Thyroid gland (tissue), 4 donors: ENCODE measurements around the gene HAPSTR1. TPM values are rescaled to one million over a fixed set of nuclear protein-coding genes. Genes with fewer than 3 reads are reported as not detected.
"Not testable (repeated sequence)": the region's sequence is repeated elsewhere in the genome, so short reads cannot be mapped to it uniquely, and the experiment has no call there.

Source experiments
- DNase-seq, 2 donors: peaks; one replicate each; pipeline ENCODE4 v3.0.0-alpha.2; 2019
- H3K27ac ChIP-seq, 3 donors: fragments of 200-600 bp; sonication (generic); 1 replicate in 2 of 3; 2 replicates in 1 of 3; pipeline ENCODE4 v1.5.1; 2016 to 2019; ENCODE audit warnings: mild to moderate bottlenecking in 1 of 3, moderate library complexity in 1 of 3
- H3K27me3 ChIP-seq: fragments of 200-600 bp; sonication (generic); one replicate; pipeline ENCODE4 v1.5.1; 2019
- H3K36me3 ChIP-seq, 2 donors: fragments of 200-600 bp; sonication (generic); one replicate each; pipeline ENCODE4 v1.5.1; 2016 to 2019
- H3K4me1 ChIP-seq, 2 donors: fragments of 200-600 bp; sonication (generic); one replicate each; pipeline ENCODE4 v1.5.1; 2017 to 2019
- H3K4me3 ChIP-seq, 3 donors: fragments of 200-600 bp; sonication (generic); replicated peaks in 1 of 3; 1 replicate in 2 of 3; 2 replicates in 1 of 3; pipeline ENCODE4 v1.5.1; 2016; ENCODE audit warnings: mild to moderate bottlenecking in 1 of 3
- H3K9me3 ChIP-seq: fragments of 200-600 bp; sonication (generic); one replicate; pipeline ENCODE4 v1.5.1; 2017
- CTCF ChIP-seq, 6 experiments: fragments of 200-600 bp in 3 of 6; fragments of 450-650 bp in 3 of 6; sonication (generic) in 3 of 6; IDR thresholded peaks; one replicate each; pipeline ENCODE4 v1.5.1; 2016 to 2019; ENCODE audit warnings: antibody characterized with exemption in 6 of 6, mild to moderate bottlenecking in 2 of 6, inconsistent platforms in 1 of 6, moderate library complexity in 1 of 6
- POLR2A ChIP-seq, 2 donors: fragments of 450-650 bp; IDR thresholded peaks; one replicate each; pipeline ENCODE4 v1.6.1; 2017; ENCODE audit warnings: antibody characterized with exemption in 2 of 2, mild to moderate bottlenecking in 2 of 2, moderate library complexity in 1 of 2
- WGBS, 2 donors: methylation state at CpG; one replicate each; pipeline ENCODE4 v1.1.5; 2017; 5-methylcytosine and 5-hydroxymethylcytosine counted together
- intact Hi-C: fragments of 100-400 bp; cut with DNase I; formaldehyde crosslinking; loops from one replicate; pipeline ENCODE4 v1.15.1; 2023
- total RNA-seq, 4 donors: library from RNA; depleted of rRNA; stranded (reverse); fragments of >200 nt; gene quantifications; one replicate each; pipeline ENCODE4 v1.2.3, GENCODE V29; 2016

Gene HAPSTR1
- total RNA-seq, result 100 to 1,000 TPM in 1 of 4 donors, 10 to 100 TPM in 3; 59.0 to 107 (median 68.7) TPM

DNA sequence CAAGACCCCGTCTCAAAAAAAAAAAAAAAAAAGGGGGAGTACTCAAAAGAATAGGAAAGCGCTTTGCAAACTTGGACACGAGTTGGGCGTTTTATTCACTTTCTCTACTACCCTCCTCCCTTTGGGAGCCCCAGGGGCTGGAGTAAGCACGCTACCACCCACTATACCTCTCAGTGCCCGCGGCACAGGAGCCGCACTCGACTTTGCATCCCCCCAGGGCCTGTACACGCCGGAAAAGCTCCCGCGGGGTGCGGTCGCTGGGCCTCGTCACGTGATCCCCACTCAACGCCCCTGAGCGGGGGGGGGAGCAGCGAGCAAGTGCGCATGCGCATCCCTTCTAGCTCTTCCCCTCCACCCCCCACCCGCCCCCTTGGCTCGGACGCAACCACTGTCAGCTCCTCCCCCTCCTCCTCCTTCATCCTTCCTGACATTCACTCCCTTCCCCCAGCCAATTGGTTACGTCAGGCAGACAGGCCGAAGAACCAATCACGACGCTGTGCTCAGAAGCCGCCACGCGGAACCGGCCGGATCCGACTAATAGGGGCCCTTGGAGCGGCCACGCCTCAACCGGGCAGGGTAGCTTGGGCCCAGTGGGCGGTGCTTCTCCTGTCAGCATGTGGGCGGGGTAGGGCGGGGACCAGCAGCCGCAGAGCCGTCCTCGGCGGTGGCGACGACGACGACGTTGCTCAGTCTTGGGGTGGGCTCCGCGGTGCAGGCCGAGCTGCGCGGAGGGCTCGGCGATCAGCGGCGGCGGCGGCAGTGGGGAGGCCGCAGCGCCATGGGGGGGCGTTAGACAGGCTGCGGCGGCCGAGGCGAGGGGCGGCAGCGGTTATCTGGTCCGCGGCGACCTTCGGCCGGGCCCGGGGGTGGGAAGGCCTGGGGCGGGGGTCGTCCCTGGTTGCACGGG, at the start of gene HAPSTR1:
TSS of gene HAPSTR1 (plus strand) at position 685 of the 907 bp plus-strand sequence. CDS start 401 bp downstream, outside the sequence.
- TF ChIP-seq CTCF (IDR thresholded peaks at IDR 0.05) (no peak), POLR2A (IDR thresholded peaks at IDR 0.05) (peak; percentile 94 to 99)
- Histone ChIP-seq H3K4me3 (peak within 1 kb of the TSS; percentile 94 to 100 (median 99)), H3K27me3 (no peaks in the 10 kb centered on the region), H3K4me1 (peaks cover 32 to 36% of the 10 kb centered on the region in 2 donors), H3K36me3 (peaks cover 0 to 4% of the 10 kb centered on the region in 2 donors), H3K9me3 (no peaks in the 10 kb centered on the region), H3K27ac (peak within 1 kb of the TSS; percentile 99)
- peak; percentile 100 for DNase-seq
- intact Hi-C loops, result no loop called here
- 0 to 1% methylated on average over 29 to 34 of the region's 79 CpGs for WGBS, 2 donors

GRCh38 chr16:9042533-9042932, 48.9 kb upstream of the HAPSTR1 start:
- no peak for DNase-seq
- Histone ChIP-seq H3K4me3 (no peak overlapping the region), H3K27ac (no peak overlapping the region), H3K36me3 (no peaks in the 10 kb centered on the region), H3K9me3 (no peaks in the 10 kb centered on the region), H3K4me1 (peaks cover 0 to 5% of the 10 kb centered on the region in 2 donors), H3K27me3 (no peaks in the 10 kb centered on the region)
- 75 to 89% methylated on average over 5 of the region's 5 CpGs for WGBS, 2 donors
- intact Hi-C loops, result no loop called here
- TF ChIP-seq POLR2A (IDR thresholded peaks at IDR 0.05) (no peak), CTCF (IDR thresholded peaks at IDR 0.05) (no peak)

DNA sequence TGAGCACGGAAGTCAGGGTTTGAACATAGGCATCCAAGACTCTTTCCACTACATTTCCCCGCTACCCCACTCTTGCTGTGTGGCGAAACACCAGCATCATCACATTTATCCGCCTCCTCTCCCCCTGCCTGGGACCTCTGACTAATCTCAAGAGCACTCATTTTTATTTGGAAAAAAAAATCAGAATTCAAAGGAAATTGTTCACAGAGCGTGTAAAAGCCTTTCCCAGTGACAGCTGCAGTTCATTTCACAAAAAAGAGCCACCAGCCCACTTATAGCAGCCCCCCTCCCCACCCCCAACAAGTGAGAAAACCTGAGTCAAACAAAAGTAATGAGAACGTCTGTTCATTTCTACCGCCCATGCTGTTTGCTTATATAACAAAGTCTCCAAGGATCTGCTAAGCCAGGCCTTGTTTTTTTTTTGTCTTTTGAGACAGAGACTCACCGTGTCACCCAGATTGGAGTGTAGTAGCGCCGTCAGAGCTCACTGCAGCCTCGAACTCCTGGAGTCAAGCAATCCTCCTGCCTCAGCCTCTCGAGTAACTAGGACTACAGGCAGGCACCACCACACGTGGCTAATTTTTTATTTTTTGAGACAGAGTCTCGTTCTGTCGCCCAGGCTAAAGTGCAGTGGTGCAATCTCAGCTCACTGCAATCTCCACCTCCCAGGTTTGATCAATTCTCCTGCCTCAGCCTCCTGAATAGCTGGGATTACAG, 48.3 kb upstream of the HAPSTR1 start:
- Histone ChIP-seq H3K9me3 (no peaks in the 10 kb centered on the region), H3K27me3 (no peaks in the 10 kb centered on the region), H3K27ac (no peak overlapping the region), H3K4me3 (no peak overlapping the region), H3K36me3 (no peaks in the 10 kb centered on the region), H3K4me1 (peaks cover 3 to 10% of the 10 kb centered on the region in 2 donors)
- intact Hi-C loops, result no loop called here
- 52 to 58% methylated on average over 15 of the region's 15 CpGs for WGBS, 2 donors
- DNase-seq, result no peak
- TF ChIP-seq CTCF (IDR thresholded peaks at IDR 0.05) (no peak), POLR2A (IDR thresholded peaks at IDR 0.05) (no peak)

DNA sequence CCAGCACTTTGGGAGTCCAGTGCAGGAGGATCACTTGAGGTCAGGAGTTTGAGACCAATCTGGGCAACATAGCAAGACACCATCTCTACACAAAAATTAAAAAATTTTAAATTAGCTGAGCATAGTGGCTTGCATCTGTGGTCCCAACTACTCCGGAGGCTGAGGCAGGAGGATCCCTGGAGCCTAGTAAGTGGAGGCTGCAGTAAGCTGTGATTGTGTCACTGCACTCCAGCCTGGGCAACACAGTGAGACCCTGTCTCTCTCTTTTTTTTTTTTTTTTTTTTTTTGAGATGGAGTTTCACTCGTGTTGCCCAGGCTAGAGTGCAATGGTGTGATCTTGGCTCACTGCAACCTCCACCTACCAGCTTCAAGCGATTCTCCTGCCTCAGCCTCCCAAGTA, 45.9 kb upstream of the HAPSTR1 start:
- H3K27me3 ChIP-seq, H3K27ac ChIP-seq, intact Hi-C loops, H3K4me3 ChIP-seq, H3K9me3 ChIP-seq, H3K36me3 ChIP-seq, DNase-seq: not testable (repeated sequence)
- peaks cover 4 to 12% of the 10 kb centered on the region in 2 donors for H3K4me1 ChIP-seq
- 62 to 80% methylated on average over 3 of the region's 3 CpGs for WGBS, 2 donors

DNA sequence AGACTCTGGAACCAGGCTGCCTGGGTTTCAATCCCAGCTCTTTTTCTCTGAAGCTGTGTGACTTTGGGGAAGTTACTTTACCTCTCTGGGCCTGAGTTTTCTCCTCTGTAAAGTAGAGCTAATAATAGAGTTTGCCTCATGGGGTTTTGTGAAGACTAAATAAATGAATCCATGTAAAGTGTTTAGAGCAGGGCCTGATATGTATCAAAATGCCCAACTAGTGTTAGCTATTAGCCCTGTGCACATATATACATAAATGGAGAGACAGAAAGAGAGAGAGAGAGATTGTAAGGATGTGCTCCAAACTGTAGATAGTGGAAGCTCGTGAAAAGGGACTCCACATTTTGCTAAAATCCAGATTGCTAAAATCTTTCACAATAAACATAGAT, 44.8 kb upstream of the HAPSTR1 start:
- Histone ChIP-seq H3K4me3 (no peak overlapping the region), H3K4me1 (peaks cover 4 to 12% of the 10 kb centered on the region in 2 donors), H3K9me3 (no peaks in the 10 kb centered on the region), H3K36me3 (no peaks in the 10 kb centered on the region), H3K27ac (no peak overlapping the region), H3K27me3 (no peaks in the 10 kb centered on the region)
- no peak for DNase-seq
- WGBS, 2 donors, result 93 to 94% methylated on average over 1 of the region's 1 CpG
- TF ChIP-seq CTCF (IDR thresholded peaks at IDR 0.05) (no peak), POLR2A (IDR thresholded peaks at IDR 0.05) (no peak)
- intact Hi-C loops, result no loop called here
